HepG2 (cell line): ENCODE results near the gene ANKRD39. TPM values are rescaled to one million over a fixed set of nuclear protein-coding genes. Genes with fewer than 3 reads are reported as not detected.

ENCODE experiments used
- ATF3 ChIP-seq: sonication (generic); formaldehyde crosslinking; IDR thresholded peaks from 2 replicates; pipeline ENCODE4 v1.4.0; 2020; ENCODE audit warnings: missing genetic modification reagents
- CHCHD3 ChIP-seq: sonication (generic); formaldehyde crosslinking; IDR thresholded peaks from 2 replicates; pipeline ENCODE4 v1.8.0; 2022; ENCODE audit warnings: mild to moderate bottlenecking, missing genetic modification reagents, moderate library complexity
- DZIP1 ChIP-seq: sonication (generic); formaldehyde crosslinking; IDR thresholded peaks from 2 replicates; pipeline ENCODE4 v1.5.0; 2020; ENCODE audit warnings: mild to moderate bottlenecking, missing genetic modification reagents
- ELF4 ChIP-seq: sonication (generic); formaldehyde crosslinking; IDR thresholded peaks from 2 replicates; pipeline ENCODE4 v1.5.0; 2020; ENCODE audit warnings: missing genetic modification reagents, mild to moderate bottlenecking, moderate library complexity, borderline replicate concordance
- GTF3A ChIP-seq: sonication (generic); formaldehyde crosslinking; conservative IDR thresholded peaks from 2 replicates; pipeline ENCODE4 v1.4.0; 2020; ENCODE audit warnings: mild to moderate bottlenecking, missing genetic modification reagents
- LBX2 ChIP-seq: sonication (generic); formaldehyde crosslinking; IDR thresholded peaks from 2 replicates; pipeline ENCODE4 v1.5.0; 2020; ENCODE audit warnings: missing genetic modification reagents, mild to moderate bottlenecking, borderline replicate concordance
- MXD4 ChIP-seq: IDR thresholded peaks from 2 replicates; pipeline ENCODE4 v1.6.1; 2016; ENCODE audit warnings: mild to moderate bottlenecking, missing biosample characterization, missing genetic modification reagents
- NR2F1 ChIP-seq, 2 experiments: fragments of 450-650 bp in 1 of 2; formaldehyde crosslinking in 1 of 2; IDR thresholded peaks; 2 replicates each; pipeline versions ENCODE4 v1.5.0 to v1.6.1; 2016 to 2020; ENCODE audit warnings: mild to moderate bottlenecking in 1 of 2, missing compliant biosample characterization in 1 of 2, missing genetic modification reagents in 1 of 2, moderate library complexity in 1 of 2
- SAFB2 ChIP-seq: sonication (generic); formaldehyde crosslinking; IDR thresholded peaks from 2 replicates; pipeline ENCODE4 v1.5.1; 2020; ENCODE audit warnings: missing genetic modification reagents, low read depth, mild to moderate bottlenecking, borderline replicate concordance
- STAT6 ChIP-seq: sonication (generic); formaldehyde crosslinking; IDR thresholded peaks from 2 replicates; pipeline ENCODE4 v1.4.0; 2020; ENCODE audit warnings: missing genetic modification reagents, mild to moderate bottlenecking, borderline replicate concordance
- TBX2 ChIP-seq: sonication (generic); formaldehyde crosslinking; IDR thresholded peaks from 2 replicates; pipeline ENCODE4 v1.5.0; 2020; ENCODE audit warnings: missing genetic modification reagents, mild to moderate bottlenecking, borderline replicate concordance
- TMF1 ChIP-seq: sonication (generic); formaldehyde crosslinking; IDR thresholded peaks from 2 replicates; pipeline ENCODE4 v1.8.1; 2022; ENCODE audit warnings: low read depth, missing genetic modification reagents
- ZBTB25 ChIP-seq: IDR thresholded peaks from 2 replicates; pipeline ENCODE4 v1.6.1; 2018; ENCODE audit warnings: missing genetic modification reagents
- ZBTB7A ChIP-seq: sonication (generic); formaldehyde crosslinking; IDR thresholded peaks from 2 replicates; pipeline ENCODE4 v1.8.0; 2022; ENCODE audit warnings: mild to moderate bottlenecking, missing genetic modification reagents
- ZNF138 ChIP-seq: sonication (generic); formaldehyde crosslinking; IDR thresholded peaks from 2 replicates; pipeline ENCODE4 v1.5.0; 2020; ENCODE audit warnings: mild to moderate bottlenecking, low read depth, missing genetic modification reagents
- ZNF367 ChIP-seq: sonication (generic); formaldehyde crosslinking; IDR thresholded peaks from 2 replicates; pipeline ENCODE4 v1.4.0; 2020; ENCODE audit warnings: missing genetic modification reagents, borderline replicate concordance
- ZNF572 ChIP-seq: sonication (generic); formaldehyde crosslinking; IDR thresholded peaks from 2 replicates; pipeline ENCODE4 v1.5.1; 2020; ENCODE audit warnings: mild to moderate bottlenecking, missing genetic modification reagents
- ZNF737 ChIP-seq: sonication (generic); formaldehyde crosslinking; IDR thresholded peaks from 2 replicates; pipeline ENCODE4 v1.5.0; 2020; ENCODE audit warnings: missing genetic modification reagents, mild to moderate bottlenecking, borderline replicate concordance
- ZNF749 ChIP-seq: sonication (generic); formaldehyde crosslinking; IDR thresholded peaks from 2 replicates; pipeline ENCODE4 v1.8.0; 2022; ENCODE audit warnings: mild to moderate bottlenecking, missing genetic modification reagents, moderate library complexity, borderline replicate concordance
- ZNF776 ChIP-seq: sonication (generic); formaldehyde crosslinking; IDR thresholded peaks from 2 replicates; pipeline ENCODE4 v1.4.0; 2020; ENCODE audit warnings: mild to moderate bottlenecking, missing genetic modification reagents
- ZNF781 ChIP-seq: sonication (generic); formaldehyde crosslinking; IDR thresholded peaks from 2 replicates; pipeline ENCODE4 v1.5.1; 2020; ENCODE audit warnings: borderline replicate concordance, mild to moderate bottlenecking, missing genetic modification reagents; ENCODE audit errors: not compliant biosample characterization
- polyA plus RNA-seq, 8 experiments: library from polyadenylated mRNA; depleted of rRNA in 3 of 8; stranded (reverse) in 7 of 8; unstranded in 1 of 8; fragments of >200 nt; fragmentation: Illumina TruSeq in 4 of 8; extraction: Trizol in 4 of 8; gene quantifications; 2 replicates each; pipeline versions ENCODE4 v1.2.1 to v1.2.3, GENCODE V29; 2011 to 2016; ENCODE audit warnings: low read depth in 4 of 8, missing spikeins in 1 of 8, mixed read lengths in 1 of 8; ENCODE audit not compliant: insufficient read depth in 1 of 8
- total RNA-seq, 5 experiments: library from RNA; depleted of rRNA; stranded (reverse); fragments of >200 nt; fragmentation: Illumina TruSeq; extraction: Trizol; gene quantifications; 2 replicates each; pipeline ENCODE4 v1.2.3, GENCODE V29; 2016; ENCODE audit warnings: low read depth in 1 of 5

ANKRD39 gene
- total and polyA plus RNA-seq, 2 of the 13 experiments (the other 11 are each of a cell fraction or from before 2014, with no cell fraction given), result 23.2 to 24.8 TPM

GRCh38 chr2:96869822-96870625 is 12.2 kb upstream of the ANKRD39 start, which contains the start of gene SEMA4C (continued):
- TF ChIP-seq ATF3 (CRISPR knock-in tag) (no peak), SAFB2 (CRISPR knock-in tag) (no peak; the same call in 1 of the 2 replicates), DZIP1 (CRISPR knock-in tag) (no peak), ELF4 (no peak), GTF3A (no peak), ZNF749 (CRISPR knock-in tag) (no peak), NR2F1 (CRISPR knock-in tag; IDR thresholded peaks at IDR 0.05) (no peak), ZNF367 (CRISPR knock-in tag) (no peak), ZNF737 (no peak), ZBTB7A (CRISPR knock-in tag) (peak; percentile 81; the same call in 1 of the 2 replicates), STAT6 (CRISPR knock-in tag) (no peak), CHCHD3 (no peak), ZNF572 (0 out of 2 replicates have a peak, but pooled peaks have one; percentile 10), TMF1 (CRISPR knock-in tag) (peak; percentile 51; the same call in 1 of the 2 replicates), MXD4 (CRISPR knock-in tag) (no peak; the same call in 1 of the 2 replicates), ZBTB25 (CRISPR knock-in tag) (no peak), ZNF776 (CRISPR knock-in tag) (no peak), TBX2 (CRISPR knock-in tag) (peak; percentile 37; the same call in 1 of the 2 replicates), ZNF781 (CRISPR knock-in tag) (no peak), LBX2 (CRISPR knock-in tag) (0 out of 2 replicates have a peak, but pooled peaks have one; percentile 21), ZNF138 (peak; percentile 23; the same call in 1 of the 2 replicates)
